HG03565 (cell line): ENCODE results near the gene HIP1.
"Not testable (repeated sequence)": the region's sequence is repeated elsewhere in the genome, so short reads cannot be mapped to it uniquely, and the experiment has no call there.

Experiments used
- ATAC-seq: cut with Tn5 transposase; IDR thresholded peaks from one replicate; pipeline ENCODE4 v1.9.1; 2021; ENCODE audit warnings: mild to moderate bottlenecking, moderate library complexity; ENCODE audit not compliant: unreplicated experiment

Gene HIP1

GRCh38 chr7:75739796-75740672, 1.3 kb upstream of the HIP1 start:
- ATAC-seq = no peak

DNA sequence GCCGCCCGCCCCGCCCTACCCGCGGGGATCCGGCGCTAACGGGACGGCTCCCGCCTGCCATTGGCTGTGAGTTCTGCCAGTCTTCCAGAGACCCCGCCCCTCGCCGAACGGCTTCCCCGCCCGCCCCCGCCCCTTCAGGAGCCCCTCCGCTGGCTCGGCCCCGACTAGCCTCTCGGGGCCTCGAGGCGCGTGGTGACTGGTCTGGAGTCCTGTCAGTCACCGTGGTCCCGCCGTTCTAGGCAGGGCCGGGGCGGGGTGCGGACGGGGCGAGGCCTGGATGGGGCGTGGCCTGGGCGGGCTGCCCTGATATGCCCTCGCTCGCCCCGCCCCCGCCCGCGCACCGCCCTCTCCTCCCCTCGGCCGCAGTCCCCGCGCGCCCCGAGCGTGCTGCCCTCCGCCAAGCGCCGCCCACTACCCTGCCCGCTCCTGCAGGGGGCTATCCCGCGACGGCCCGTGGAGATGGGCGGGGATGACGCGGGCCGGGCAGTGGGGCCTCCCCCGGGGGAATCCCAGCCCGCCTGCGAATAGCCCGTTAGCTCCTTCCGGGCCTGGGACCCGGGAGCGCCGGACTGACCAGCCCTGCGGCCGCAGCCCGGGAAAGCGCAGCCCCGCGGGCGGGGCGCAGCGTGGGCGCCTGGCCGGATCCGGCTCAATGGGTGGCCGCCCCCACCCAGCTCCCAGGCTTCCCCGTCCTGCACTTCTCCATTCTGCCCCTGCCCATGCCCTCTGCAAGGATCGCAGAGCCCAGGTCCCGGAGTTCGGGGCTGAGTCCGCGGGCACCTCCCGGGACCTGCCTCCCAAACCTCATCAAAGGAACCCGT, 444 bp upstream of the HIP1 start:
- peak; percentile 83 for ATAC-seq

- ATAC-seq = no peak
Measured at GRCh38 chr7:75737856-75738603, 711 bp downstream of the HIP1 start.

DNA sequence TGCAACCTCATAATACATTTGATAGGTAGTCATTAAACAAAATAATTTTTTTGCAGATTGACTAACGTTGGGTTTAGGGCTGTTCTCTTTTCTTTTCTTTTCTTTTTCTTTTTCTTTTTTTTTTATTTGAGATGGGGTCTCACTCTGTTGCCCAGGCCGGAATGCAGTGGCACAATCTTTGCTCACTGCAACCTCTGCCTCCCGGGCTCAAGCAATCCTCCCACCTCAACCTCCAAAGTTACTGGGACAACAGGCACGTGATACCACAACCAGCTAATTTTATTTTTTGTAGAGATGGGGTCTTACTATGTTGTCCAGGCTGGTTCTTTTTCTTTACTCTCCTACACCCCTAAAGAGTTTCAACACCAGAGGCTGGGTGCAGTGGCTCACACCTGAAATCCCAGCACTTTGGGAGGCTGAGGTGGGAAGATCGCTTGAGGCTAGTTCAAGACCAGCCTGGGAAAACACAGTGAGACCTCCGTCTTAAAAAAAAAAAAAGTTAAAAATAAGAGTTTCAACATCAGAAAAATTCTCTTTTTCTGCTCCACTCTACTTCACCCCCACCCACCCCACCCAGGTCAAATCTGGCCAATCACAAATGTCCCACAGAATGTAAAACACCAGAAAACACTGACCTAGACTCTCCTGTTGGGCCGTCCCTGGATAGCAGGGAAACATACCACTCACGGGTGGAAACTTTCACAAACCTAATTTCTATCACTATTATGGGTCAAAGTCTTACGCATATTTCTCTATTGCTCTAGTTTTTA, 3.0 kb downstream of the HIP1 start:
- ATAC-seq = no peak

DNA sequence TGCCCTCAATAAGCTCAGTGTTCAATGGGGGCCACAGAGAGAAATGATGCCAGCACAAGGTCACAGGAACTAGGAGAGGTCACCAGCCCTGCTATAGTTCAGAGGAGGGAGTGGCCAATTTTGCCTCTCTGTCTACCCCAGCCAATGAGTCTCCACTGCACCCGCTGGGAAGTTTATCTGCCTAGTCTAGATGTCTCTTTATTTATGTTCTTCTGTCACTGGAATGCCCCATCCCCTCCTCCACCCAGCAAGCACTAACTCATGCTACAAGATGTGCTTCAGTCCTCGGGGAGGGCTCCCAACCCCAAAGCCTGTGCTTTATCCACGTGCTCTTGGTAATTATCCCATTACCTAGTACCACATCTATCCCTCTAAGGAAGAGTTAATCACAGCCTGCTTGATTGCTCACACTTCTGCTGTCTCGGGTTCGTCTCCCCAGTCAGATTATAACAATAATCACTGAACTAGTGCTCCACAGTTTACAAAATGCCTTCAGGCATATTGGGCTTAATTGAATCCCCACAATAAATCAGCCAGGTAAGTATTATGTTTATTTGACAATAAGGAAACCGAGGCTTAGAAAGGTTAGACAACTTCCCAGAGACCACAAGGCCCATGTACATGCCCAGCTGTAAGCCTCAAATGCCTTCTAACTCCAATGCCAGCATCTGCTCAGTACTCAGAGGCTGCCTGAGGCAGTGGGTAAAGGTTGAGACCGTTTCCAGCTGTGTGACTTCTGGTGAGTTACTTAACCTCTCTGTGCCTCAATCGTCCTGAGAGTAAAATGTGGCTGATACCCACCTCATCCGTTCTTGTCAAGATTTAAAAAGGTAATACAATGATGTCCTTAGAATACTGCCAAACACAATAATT, 3.9 kb downstream of the HIP1 start:
- ATAC-seq = no peak

- ATAC-seq = no peak
Measured at GRCh38 chr7:75732764-75733630, 5.7 kb downstream of the HIP1 start.

- ATAC-seq = no peak
Measured at GRCh38 chr7:75732016-75732521, 6.7 kb downstream of the HIP1 start.

GRCh38 chr7:75729851-75730274, 8.9 kb downstream of the HIP1 start:
- no peak for ATAC-seq

DNA sequence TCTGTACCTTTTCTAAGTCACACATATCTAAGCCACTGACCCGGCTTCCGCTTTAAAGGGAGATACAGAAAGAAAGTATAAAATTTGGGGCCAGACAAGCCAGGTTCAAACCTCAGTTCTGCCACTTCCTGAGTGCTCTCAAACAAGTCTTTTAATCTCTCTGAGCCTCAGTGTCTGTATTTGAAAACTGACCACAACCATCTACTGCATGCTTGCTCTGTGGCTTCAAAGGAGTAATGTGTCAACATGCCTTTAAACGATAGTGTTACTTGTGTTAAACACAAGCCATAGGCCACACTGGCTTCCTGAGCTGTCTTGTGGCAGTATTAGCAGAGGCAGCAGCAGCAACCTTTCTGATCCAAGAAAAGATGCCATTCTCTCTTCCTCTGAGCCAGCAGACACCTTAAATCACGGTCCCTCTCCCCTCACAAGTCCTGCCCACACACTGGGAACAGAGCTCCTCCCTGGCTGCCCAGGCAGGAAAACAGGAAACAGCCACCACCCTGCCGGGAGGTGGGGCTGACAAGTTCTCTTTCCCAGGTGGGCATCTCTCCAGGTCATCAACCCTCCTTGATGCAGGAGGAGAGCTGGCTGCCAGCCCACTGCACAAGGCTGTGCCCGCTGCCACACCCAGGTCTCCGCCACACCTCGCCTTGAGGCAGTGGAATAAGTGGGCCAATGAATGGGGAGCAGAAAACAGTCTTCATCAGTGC, 10.7 kb downstream of the HIP1 start:
- no peak for ATAC-seq

DNA sequence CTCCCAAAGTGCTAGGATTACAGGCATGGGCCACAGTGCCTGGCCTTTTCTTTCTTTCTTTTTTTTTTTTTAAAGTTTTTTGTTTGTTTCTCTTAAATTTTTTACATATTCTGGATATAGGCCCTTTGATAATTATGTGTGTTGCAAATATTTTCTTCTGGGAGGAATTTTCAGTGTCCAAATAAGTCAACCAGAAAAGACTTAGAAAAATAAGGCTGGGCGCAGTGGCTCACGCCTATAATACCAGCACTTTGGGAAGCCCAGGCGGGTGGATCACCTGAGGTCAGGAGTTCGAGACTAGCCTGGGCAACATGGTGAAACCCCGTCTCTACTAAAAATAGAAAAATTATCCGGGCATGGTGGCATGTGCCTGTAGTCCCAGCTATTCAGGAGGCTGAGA, 11.4 kb downstream of the HIP1 start:
- not testable (repeated sequence) for ATAC-seq

DNA sequence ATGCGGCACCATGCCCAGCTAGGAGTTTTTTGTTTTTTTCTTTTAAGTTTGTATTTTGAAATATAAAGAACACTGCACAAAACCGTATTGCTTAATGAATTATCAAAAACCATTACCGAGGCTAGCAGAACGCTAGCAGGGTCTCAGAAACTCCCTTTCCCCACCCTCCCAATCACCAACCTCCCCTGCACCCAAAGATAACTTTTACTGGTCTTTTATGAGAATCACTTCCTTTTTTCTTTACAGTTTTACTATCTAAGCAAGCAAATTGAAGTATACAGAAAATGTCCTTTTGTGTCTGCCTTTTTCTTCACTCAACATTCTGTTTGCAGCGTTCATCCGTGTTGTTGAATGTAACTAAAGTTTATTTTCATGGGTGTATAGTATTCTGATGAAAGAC, 13.4 kb downstream of the HIP1 start:
- ATAC-seq = no peak

GRCh38 chr7:75723444-75723843, 15.3 kb downstream of the HIP1 start:
- ATAC-seq = no peak

GRCh38 chr7:75722373-75722772, 16.4 kb downstream of the HIP1 start:
- ATAC-seq = no peak

DNA sequence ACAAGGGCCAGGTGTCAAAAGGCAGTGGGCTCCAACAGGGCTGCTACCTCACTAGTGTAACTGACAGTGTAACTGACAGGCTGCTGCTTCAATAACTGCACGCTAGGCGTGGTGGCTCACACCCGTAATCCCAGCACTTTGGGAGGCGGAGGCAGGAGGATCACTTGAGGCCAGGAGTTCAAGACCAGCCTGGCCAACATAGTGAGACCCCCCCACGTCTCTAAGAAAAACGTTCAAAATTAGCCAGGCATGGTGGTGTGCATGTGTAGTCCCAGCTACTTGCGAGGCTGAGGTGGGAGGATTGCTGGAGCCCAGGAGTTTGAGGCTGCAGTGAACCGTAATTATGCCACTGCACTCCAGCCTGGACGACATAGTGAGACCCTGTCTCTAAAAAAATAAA, 16.8 kb downstream of the HIP1 start:
- not testable (repeated sequence) for ATAC-seq

- ATAC-seq = no peak
Measured at GRCh38 chr7:75721426-75721825, 17.3 kb downstream of the HIP1 start.

DNA sequence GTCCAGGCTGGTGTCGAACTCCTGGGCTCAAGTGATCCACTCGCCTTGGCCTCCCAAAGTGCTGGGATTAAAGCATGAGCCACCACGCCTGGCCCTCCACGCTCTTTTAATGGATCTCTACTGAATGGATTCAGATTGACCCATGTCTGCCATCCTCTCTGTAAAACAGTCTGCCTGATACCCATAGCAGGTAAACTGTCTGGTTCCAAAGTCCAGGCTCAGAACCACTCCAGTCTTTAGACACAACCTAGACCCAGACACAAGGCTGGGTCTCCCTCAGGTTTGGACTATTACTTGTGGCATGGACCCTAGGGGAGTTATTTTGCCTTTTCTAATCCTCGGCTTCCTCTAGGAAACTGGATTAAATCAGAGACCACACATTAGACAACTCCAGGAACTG, 19.1 kb downstream of the HIP1 start:
- no peak for ATAC-seq

GRCh38 chr7:75718390-75719031, 20.2 kb downstream of the HIP1 start:
- no peak for ATAC-seq
